ENCODE measurements around the gene DUSP28.

DNA sequence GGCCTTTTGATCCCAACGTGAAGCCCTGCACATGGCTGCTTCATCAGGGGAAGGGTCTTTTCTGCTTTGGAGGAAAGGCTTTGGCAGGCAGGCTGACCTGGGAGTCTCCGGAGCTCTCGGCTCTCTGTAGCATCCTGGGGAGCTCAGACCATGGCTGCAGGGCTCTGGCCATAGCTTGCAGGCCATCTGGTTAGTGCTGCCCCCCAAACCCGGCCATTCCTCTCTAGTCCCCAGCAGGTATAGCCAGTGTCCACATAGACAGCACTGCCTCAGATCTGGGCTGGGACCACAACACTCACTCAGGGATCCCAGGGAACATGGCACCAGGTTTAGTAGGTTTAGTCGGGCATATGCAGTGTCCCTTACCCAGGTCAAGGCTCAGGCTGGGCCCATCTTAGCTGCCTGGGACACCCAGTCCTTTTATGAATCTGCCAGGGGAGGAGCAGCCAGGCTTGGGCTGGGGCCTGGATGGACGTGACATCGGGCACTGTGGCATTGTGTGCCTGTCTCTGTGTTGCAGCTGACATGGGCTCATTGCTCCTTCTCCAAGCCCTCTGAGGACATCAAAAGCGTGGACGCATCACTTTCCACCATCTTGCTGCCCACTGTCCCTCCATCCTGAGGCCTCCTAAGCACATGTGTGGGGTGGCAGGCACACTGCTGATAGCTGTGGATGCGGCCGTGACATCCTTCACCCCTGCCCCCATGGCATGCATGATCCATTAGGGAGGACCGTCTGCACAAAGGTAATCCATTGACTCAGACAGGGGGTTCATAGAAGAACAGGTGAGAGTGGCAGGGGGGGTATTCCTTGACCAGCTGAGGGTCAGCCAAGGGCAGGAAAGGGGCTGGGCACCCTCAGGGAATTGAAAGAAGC is 45.9 kb downstream of the DUSP28 start:
- no peak for TF ChIP-seq RARB (CRISPR knock-in tag; IDR thresholded peaks at IDR 0.05)
- TF ChIP-seq, protein P1, sequence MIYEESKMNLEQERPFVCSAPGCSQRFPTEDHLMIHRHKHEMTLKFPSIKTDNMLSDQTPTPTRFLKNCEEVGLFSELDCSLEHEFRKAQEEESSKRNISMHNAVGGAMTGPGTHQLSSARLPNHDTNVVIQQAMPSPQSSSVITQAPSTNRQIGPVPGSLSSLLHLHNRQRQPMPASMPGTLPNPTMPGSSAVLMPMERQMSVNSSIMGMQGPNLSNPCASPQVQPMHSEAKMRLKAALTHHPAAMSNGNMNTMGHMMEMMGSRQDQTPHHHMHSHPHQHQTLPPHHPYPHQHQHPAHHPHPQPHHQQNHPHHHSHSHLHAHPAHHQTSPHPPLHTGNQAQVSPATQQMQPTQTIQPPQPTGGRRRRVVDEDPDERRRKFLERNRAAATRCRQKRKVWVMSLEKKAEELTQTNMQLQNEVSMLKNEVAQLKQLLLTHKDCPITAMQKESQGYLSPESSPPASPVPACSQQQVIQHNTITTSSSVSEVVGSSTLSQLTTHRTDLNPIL (CRISPR knock-in tag; IDR thresholded peaks at IDR 0.05; ENCODE audit: low read depth) = no peak
- TF ChIP-seq ZFP3 (CRISPR knock-in tag; IDR thresholded peaks at IDR 0.05) = no peak
- TF ChIP-seq, protein P2, sequence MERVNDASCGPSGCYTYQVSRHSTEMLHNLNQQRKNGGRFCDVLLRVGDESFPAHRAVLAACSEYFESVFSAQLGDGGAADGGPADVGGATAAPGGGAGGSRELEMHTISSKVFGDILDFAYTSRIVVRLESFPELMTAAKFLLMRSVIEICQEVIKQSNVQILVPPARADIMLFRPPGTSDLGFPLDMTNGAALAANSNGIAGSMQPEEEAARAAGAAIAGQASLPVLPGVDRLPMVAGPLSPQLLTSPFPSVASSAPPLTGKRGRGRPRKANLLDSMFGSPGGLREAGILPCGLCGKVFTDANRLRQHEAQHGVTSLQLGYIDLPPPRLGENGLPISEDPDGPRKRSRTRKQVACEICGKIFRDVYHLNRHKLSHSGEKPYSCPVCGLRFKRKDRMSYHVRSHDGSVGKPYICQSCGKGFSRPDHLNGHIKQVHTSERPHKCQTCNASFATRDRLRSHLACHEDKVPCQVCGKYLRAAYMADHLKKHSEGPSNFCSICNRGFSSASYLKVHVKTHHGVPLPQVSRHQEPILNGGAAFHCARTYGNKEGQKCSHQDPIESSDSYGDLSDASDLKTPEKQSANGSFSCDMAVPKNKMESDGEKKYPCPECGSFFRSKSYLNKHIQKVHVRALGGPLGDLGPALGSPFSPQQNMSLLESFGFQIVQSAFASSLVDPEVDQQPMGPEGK (CRISPR knock-in tag; IDR thresholded peaks at IDR 0.05; ENCODE audit: borderline replicate concordance) = no peak
- TF ChIP-seq OSR1 (CRISPR knock-in tag; IDR thresholded peaks at IDR 0.05) = no peak
- no peak for TF ChIP-seq TOX (CRISPR knock-in tag; IDR thresholded peaks at IDR 0.05; ENCODE audit: borderline replicate concordance)
- no peak for TF ChIP-seq ZNF565 (CRISPR knock-in tag; conservative IDR thresholded peaks at IDR 0.05; ENCODE audit: low read depth)
- no peak for TF ChIP-seq BACH2 (CRISPR knock-in tag; IDR thresholded peaks at IDR 0.05; ENCODE audit: borderline replicate concordance)
- no peak for TF ChIP-seq ZNF8 (CRISPR knock-in tag; IDR thresholded peaks at IDR 0.05)
- no peak for TF ChIP-seq ARNTL (CRISPR knock-in tag; IDR thresholded peaks at IDR 0.05; ENCODE audit: borderline replicate concordance, low read depth)
